Progenitor cell of endocrine pancreas (in vitro differentiated cells): ENCODE data around the gene NHSL1. TPM values are rescaled to one million over a fixed set of nuclear protein-coding genes. Genes with fewer than 3 reads are reported as not detected.
A peak's percentile ranks its signal among the peaks of the same experiment; 100 is the strongest.

ENCODE experiments used
- DNase-seq: peaks from one replicate; pipeline ENCODE4 v3.0.0; 2021; ENCODE audit warnings: low spot score; ENCODE audit not compliant: unreplicated experiment
- H3K27ac Mint-ChIP-seq: 2 replicates; pipeline ENCODE4 v1.8.0; 2021; ENCODE audit warnings: mild to moderate bottlenecking, moderate library complexity, mixed read lengths
- H3K27me3 Mint-ChIP-seq: 2 replicates; pipeline ENCODE4 v1.8.0; 2021; ENCODE audit warnings: mixed read lengths
- H3K36me3 Mint-ChIP-seq: 2 replicates; pipeline ENCODE4 v1.8.0; 2022; ENCODE audit warnings: mixed read lengths; ENCODE audit not compliant: insufficient read depth
- H3K4me1 Mint-ChIP-seq: 2 replicates; pipeline ENCODE4 v1.8.0; 2021; ENCODE audit warnings: low read depth, mixed read lengths
- H3K4me3 Mint-ChIP-seq: 2 replicates; pipeline ENCODE4 v1.8.0; 2021; ENCODE audit warnings: low read depth, mild to moderate bottlenecking, moderate library complexity, mixed read lengths
- H3K9me3 Mint-ChIP-seq: 2 replicates; pipeline ENCODE4 v1.8.0; 2021; ENCODE audit warnings: low read depth, mixed read lengths
- total RNA-seq: library from RNA; stranded (reverse); gene quantifications from 2 replicates; pipeline ENCODE4 v1.2.1, GENCODE V29; 2021
- TF ChIP-seq, protein P1 (sequence below): fragments of 200-600 bp; sonication (generic); IDR thresholded peaks from one replicate; pipeline ENCODE4 v1.5.0; 2021; ENCODE audit warnings: antibody characterized with exemption, mild to moderate bottlenecking; ENCODE audit not compliant: unreplicated experiment

Gene NHSL1
- total RNA-seq, 1 donor from 2014 or later = 86.5 TPM

DNA sequence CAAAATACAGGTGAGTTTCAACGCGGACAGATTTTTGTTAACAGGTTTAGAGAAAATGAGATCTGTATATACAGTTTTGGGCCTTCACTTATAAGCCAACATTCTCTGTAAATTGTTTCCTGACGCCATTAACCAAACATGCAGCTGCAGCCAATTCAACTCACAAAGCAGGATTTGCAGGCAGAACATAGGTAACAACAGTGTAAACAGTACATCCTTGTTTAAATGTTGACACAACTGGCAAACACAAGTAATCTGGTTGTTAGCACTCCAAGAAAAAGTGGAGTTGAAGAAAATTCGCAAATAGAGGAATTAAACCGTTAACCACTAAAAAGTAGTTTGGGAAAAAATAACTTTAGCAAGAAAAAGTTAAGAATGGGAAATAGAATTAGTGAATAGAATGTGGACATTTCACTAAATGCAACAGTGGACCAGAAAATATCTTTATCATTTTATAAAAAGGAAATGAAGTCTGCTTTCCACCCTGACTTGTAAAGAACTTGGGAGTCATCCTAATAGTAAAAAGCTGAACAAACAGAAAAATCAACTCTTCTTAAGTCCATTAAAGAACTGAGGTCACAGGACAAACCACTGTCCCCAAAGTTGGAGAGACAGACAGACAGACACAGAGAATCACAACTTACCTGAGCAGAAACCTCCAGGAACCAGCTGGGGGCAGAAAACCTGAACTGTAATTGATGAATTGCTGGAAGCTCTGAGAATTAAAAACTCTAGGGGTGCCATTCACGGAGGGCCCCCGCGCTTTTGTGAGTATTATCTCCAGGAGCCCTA, 111.5 kb downstream of the NHSL1 start:
- no peaks in the 10 kb centered on the region for H3K9me3 Mint-ChIP-seq
- TF ChIP-seq, protein P1, sequence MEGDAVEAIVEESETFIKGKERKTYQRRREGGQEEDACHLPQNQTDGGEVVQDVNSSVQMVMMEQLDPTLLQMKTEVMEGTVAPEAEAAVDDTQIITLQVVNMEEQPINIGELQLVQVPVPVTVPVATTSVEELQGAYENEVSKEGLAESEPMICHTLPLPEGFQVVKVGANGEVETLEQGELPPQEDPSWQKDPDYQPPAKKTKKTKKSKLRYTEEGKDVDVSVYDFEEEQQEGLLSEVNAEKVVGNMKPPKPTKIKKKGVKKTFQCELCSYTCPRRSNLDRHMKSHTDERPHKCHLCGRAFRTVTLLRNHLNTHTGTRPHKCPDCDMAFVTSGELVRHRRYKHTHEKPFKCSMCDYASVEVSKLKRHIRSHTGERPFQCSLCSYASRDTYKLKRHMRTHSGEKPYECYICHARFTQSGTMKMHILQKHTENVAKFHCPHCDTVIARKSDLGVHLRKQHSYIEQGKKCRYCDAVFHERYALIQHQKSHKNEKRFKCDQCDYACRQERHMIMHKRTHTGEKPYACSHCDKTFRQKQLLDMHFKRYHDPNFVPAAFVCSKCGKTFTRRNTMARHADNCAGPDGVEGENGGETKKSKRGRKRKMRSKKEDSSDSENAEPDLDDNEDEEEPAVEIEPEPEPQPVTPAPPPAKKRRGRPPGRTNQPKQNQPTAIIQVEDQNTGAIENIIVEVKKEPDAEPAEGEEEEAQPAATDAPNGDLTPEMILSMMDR = no peak
- peak overlapping the region; percentile 22 for H3K4me3 Mint-ChIP-seq
- H3K36me3 Mint-ChIP-seq = no peaks in the 10 kb centered on the region
- H3K4me1 Mint-ChIP-seq = peaks cover 37% of the 10 kb centered on the region
- H3K27me3 Mint-ChIP-seq = no peaks in the 10 kb centered on the region
- DNase-seq = no peak
- H3K27ac Mint-ChIP-seq = peak overlapping the region; percentile 93

- DNase-seq = no peak
- Mint-ChIP-seq H3K4me1 (peaks cover 41% of the 10 kb centered on the region), H3K27ac (no peak overlapping the region), H3K36me3 (no peaks in the 10 kb centered on the region), H3K9me3 (no peaks in the 10 kb centered on the region), H3K27me3 (no peaks in the 10 kb centered on the region), H3K4me3 (no peak overlapping the region)
- TF ChIP-seq, protein P1 = no peak
These were observed 112.4 kb downstream of the NHSL1 start for GRCh38 chr6:138386897-138387296.

- peak overlapping the region; percentile 67 for H3K27ac Mint-ChIP-seq
- H3K36me3 Mint-ChIP-seq = no peaks in the 10 kb centered on the region
- DNase-seq = no peak
- TF ChIP-seq, protein P1 = no peak
- H3K4me3 Mint-ChIP-seq = no peak overlapping the region
- H3K27me3 Mint-ChIP-seq = no peaks in the 10 kb centered on the region
- H3K9me3 Mint-ChIP-seq = no peaks in the 10 kb centered on the region
- peaks cover 36% of the 10 kb centered on the region for H3K4me1 Mint-ChIP-seq
These were observed 115.5 kb downstream of the NHSL1 start for GRCh38 chr6:138383776-138384175.

GRCh38 chr6:138382498-138383265, 116.6 kb downstream of the NHSL1 start:
- Mint-ChIP-seq H3K27me3 (no peaks in the 10 kb centered on the region), H3K4me1 (peaks cover 38% of the 10 kb centered on the region), H3K27ac (peak overlapping the region; percentile 11), H3K9me3 (no peaks in the 10 kb centered on the region), H3K4me3 (no peak overlapping the region), H3K36me3 (no peaks in the 10 kb centered on the region)
- no peak for DNase-seq
- TF ChIP-seq, protein P1 = no peak

DNA sequence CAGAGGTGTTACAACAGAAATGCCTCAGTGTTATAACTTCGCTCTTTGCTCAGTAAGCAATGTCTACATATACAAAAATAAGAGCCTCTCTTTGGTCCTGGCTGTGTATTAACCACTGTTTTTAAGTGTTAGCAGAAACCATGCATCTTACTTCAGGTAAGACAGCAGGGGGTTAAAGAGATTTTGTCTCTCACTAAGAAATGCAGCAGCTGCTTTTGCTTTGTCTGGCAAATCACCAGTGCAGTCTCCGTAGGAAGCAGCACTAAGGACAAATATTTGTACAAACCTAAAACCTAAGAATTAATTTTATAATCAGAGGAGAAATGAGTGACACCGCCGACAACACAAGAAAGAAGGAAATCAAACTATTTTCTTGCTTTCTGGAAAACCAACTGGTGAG, 120.8 kb downstream of the NHSL1 start:
- H3K27ac Mint-ChIP-seq = peak overlapping the region; percentile 67
- no peaks in the 10 kb centered on the region for H3K36me3 Mint-ChIP-seq
- no peak overlapping the region for H3K4me3 Mint-ChIP-seq
- H3K9me3 Mint-ChIP-seq = peaks cover 6% of the 10 kb centered on the region
- H3K27me3 Mint-ChIP-seq = no peaks in the 10 kb centered on the region
- H3K4me1 Mint-ChIP-seq = peaks cover 37% of the 10 kb centered on the region
- no peak for DNase-seq
- TF ChIP-seq, protein P1 = no peak
